Esophagus squamous epithelium (tissue), 4 donors: ENCODE results near the gene CALCR.

Source experiments
- CTCF ChIP-seq, 6 experiments: fragments of 450-650 bp in 4 of 6; fragments of 200-600 bp in 2 of 6; sonication (generic) in 2 of 6; IDR thresholded peaks; one replicate each; pipeline ENCODE4 v1.5.1; 2016 to 2019; ENCODE audit warnings: antibody characterized with exemption in 6 of 6, mild to moderate bottlenecking in 4 of 6, moderate library complexity in 4 of 6
- POLR2A ChIP-seq, 4 donors: fragments of 450-650 bp; IDR thresholded peaks; one replicate each; pipeline ENCODE4 v1.6.1; 2017; ENCODE audit warnings: antibody characterized with exemption in 4 of 4, mild to moderate bottlenecking in 4 of 4, moderate library complexity in 3 of 4

GRCh38 chr7:93530701-93531100 is 43.8 kb downstream of the CALCR start:
- TF ChIP-seq POLR2A (IDR thresholded peaks at IDR 0.05) (no peak), CTCF (IDR thresholded peaks at IDR 0.05) (no peak)
